ENCODE results near the gene NPHP4. TPM values are rescaled to one million over a fixed set of nuclear protein-coding genes. Genes with fewer than 3 reads are reported as not detected.

The NPHP4 gene
- total RNA-seq, 1 experiment from 2014 or later = 16.8 TPM

DNA sequence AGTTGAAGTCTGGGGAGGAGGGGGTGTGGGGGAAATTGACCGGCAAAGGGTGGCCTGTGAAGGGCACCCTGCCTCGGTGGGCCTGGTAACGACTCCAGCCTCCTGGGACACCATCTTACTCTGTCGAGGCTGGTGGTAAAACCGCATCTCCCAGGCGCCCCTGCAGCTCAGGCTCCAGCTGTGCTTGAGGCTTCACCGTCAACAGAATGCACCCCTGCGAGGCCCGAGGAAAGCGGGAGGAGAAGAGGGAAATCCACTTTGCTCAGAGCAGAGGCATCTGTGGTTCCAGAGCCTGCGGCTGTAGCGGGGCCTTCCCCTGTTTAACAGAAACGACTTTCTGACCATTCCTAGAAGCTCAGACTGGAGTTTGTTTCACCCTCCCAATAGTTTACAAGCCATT, 165.6 kb downstream of the NPHP4 start (continued):
- no peak for TF ChIP-seq CREB1 (CRISPR knock-in tag; IDR thresholded peaks at IDR 0.05)
- TF ChIP-seq, protein P1, sequence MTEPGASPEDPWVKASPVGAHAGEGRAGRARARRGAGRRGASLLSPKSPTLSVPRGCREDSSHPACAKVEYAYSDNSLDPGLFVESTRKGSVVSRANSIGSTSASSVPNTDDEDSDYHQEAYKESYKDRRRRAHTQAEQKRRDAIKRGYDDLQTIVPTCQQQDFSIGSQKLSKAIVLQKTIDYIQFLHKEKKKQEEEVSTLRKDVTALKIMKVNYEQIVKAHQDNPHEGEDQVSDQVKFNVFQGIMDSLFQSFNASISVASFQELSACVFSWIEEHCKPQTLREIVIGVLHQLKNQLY (CRISPR knock-in tag; IDR thresholded peaks at IDR 0.05) = no peak

DNA sequence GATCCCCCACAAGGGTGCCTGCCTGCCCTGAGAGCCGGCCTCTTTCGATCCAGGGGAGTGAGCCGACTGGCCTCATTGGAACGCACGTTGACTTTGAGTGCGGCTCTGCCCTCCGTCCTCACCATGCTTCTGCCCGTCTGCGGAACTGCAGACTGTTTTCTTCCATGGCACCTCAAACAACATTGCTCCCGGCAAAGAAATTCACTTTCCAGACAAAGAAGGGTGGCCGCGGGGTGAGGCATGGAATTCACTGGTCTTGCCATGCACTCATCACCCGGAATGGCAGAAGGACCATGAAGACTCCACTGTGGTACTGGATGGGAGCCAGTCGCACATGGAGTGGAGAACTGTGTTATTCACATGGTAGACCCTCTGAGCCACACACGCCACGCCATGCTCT, 169.5 kb downstream of the NPHP4 start:
- no peak overlapping the region for H3K4me3 Mint-ChIP-seq
- peaks cover 10% of the 10 kb centered on the region for H3K4me1 Mint-ChIP-seq
- ATAC-seq (no peak), DNase-seq (ENCODE audit: low spot score) (no peak)
- peaks cover 4% of the 10 kb centered on the region; the same call in 1 of the 2 replicates for H3K27me3 Mint-ChIP-seq (ENCODE audit: low read depth)
- POLR2A ChIA-PET = no interaction called here
- peaks cover 9% of the 10 kb centered on the region for H3K36me3 Mint-ChIP-seq
- CTCF ChIA-PET = no interaction called here
- no peak overlapping the region for H3K27ac Mint-ChIP-seq
- TF ChIP-seq TCF7 (CRISPR knock-in tag; IDR thresholded peaks at IDR 0.05; ENCODE audit: low read depth) (no peak), JUN (CRISPR knock-in tag; IDR thresholded peaks at IDR 0.05) (no peak), ZNF671 (CRISPR knock-in tag; IDR thresholded peaks at IDR 0.05) (no peak), FOXK1 (CRISPR knock-in tag; IDR thresholded peaks at IDR 0.05) (no peak), SP1 (CRISPR knock-in tag; conservative IDR thresholded peaks at IDR 0.05) (no peak), RELA (CRISPR knock-in tag; IDR thresholded peaks at IDR 0.05; ENCODE audit: borderline replicate concordance) (no peak), JAZF1 (CRISPR knock-in tag; IDR thresholded peaks at IDR 0.05) (no peak), MYBL2 (CRISPR knock-in tag; IDR thresholded peaks at IDR 0.05) (no peak)
- TF ChIP-seq, protein P2, sequence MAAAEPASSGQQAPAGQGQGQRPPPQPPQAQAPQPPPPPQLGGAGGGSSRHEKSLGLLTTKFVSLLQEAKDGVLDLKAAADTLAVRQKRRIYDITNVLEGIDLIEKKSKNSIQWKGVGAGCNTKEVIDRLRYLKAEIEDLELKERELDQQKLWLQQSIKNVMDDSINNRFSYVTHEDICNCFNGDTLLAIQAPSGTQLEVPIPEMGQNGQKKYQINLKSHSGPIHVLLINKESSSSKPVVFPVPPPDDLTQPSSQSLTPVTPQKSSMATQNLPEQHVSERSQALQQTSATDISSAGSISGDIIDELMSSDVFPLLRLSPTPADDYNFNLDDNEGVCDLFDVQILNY (CRISPR knock-in tag; IDR thresholded peaks at IDR 0.05) = no peak
- TF ChIP-seq, protein P3, sequence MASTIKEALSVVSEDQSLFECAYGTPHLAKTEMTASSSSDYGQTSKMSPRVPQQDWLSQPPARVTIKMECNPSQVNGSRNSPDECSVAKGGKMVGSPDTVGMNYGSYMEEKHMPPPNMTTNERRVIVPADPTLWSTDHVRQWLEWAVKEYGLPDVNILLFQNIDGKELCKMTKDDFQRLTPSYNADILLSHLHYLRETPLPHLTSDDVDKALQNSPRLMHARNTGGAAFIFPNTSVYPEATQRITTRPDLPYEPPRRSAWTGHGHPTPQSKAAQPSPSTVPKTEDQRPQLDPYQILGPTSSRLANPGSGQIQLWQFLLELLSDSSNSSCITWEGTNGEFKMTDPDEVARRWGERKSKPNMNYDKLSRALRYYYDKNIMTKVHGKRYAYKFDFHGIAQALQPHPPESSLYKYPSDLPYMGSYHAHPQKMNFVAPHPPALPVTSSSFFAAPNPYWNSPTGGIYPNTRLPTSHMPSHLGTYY (CRISPR knock-in tag; IDR thresholded peaks at IDR 0.05) = no peak
- TF ChIP-seq, protein P4, sequence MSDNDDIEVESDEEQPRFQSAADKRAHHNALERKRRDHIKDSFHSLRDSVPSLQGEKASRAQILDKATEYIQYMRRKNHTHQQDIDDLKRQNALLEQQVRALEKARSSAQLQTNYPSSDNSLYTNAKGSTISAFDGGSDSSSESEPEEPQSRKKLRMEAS (CRISPR knock-in tag; IDR thresholded peaks at IDR 0.05) = no peak
- H3K9me3 Mint-ChIP-seq = peaks cover 20% of the 10 kb centered on the region

DNA sequence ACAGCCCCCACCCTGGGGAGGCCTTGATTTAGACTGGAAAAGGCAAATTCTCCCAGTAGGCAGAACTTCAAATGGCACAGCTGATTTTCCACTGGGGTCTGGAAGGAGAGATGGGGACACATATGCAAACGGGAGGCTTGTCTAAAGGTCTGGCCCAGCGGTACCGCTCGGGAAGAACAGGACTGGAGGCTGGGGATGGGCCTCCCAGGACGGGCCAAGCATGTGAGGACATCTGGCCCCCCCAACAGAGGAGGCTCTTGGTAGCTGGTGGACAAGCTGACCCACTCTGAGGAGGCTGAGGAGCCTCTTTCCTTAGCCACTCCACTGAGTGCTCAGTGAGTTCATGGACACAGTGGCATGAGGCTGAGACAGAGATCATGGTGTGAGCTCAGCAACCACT, 170.0 kb downstream of the NPHP4 start:
- DNase-seq (ENCODE audit: low spot score) = no peak
- H3K4me3 Mint-ChIP-seq = no peak overlapping the region
- H3K27ac Mint-ChIP-seq = no peak overlapping the region
- peaks cover 4% of the 10 kb centered on the region; the same call in 1 of the 2 replicates for H3K27me3 Mint-ChIP-seq (ENCODE audit: low read depth)
- TF ChIP-seq, protein P5, sequence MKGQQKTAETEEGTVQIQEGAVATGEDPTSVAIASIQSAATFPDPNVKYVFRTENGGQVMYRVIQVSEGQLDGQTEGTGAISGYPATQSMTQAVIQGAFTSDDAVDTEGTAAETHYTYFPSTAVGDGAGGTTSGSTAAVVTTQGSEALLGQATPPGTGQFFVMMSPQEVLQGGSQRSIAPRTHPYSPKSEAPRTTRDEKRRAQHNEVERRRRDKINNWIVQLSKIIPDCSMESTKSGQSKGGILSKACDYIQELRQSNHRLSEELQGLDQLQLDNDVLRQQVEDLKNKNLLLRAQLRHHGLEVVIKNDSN (CRISPR knock-in tag; IDR thresholded peaks at IDR 0.05) = no peak
- TF ChIP-seq OVOL2 (CRISPR knock-in tag; IDR thresholded peaks at IDR 0.05; ENCODE audit: borderline replicate concordance) (no peak), NFATC4 (CRISPR knock-in tag; IDR thresholded peaks at IDR 0.05) (no peak), ZNF396 (CRISPR knock-in tag; IDR thresholded peaks at IDR 0.05; ENCODE audit: borderline replicate concordance) (no peak), NR2C2 (CRISPR knock-in tag; IDR thresholded peaks at IDR 0.05) (no peak), FOXJ3 (CRISPR knock-in tag; IDR thresholded peaks at IDR 0.05; ENCODE audit: borderline replicate concordance) (no peak), RELA (CRISPR knock-in tag; IDR thresholded peaks at IDR 0.05; ENCODE audit: borderline replicate concordance) (no peak), SMAD4 (CRISPR knock-in tag; IDR thresholded peaks at IDR 0.05) (no peak), ZNF219 (CRISPR knock-in tag; IDR thresholded peaks at IDR 0.05; ENCODE audit: borderline replicate concordance) (no peak), KAT7 (CRISPR knock-in tag; IDR thresholded peaks at IDR 0.05; ENCODE audit: borderline replicate concordance) (no peak)
- TF ChIP-seq, protein P4 (CRISPR knock-in tag; IDR thresholded peaks at IDR 0.05) = no peak
- TF ChIP-seq, protein P6, sequence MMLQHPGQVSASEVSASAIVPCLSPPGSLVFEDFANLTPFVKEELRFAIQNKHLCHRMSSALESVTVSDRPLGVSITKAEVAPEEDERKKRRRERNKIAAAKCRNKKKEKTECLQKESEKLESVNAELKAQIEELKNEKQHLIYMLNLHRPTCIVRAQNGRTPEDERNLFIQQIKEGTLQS (CRISPR knock-in tag; conservative IDR thresholded peaks at IDR 0.05) = no peak
- TF ChIP-seq, protein P7, sequence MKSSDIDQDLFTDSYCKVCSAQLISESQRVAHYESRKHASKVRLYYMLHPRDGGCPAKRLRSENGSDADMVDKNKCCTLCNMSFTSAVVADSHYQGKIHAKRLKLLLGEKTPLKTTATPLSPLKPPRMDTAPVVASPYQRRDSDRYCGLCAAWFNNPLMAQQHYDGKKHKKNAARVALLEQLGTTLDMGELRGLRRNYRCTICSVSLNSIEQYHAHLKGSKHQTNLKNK (CRISPR knock-in tag; IDR thresholded peaks at IDR 0.05) = no peak
- TF ChIP-seq, protein P2 (CRISPR knock-in tag; IDR thresholded peaks at IDR 0.05) = no peak
- TF ChIP-seq, protein P8, sequence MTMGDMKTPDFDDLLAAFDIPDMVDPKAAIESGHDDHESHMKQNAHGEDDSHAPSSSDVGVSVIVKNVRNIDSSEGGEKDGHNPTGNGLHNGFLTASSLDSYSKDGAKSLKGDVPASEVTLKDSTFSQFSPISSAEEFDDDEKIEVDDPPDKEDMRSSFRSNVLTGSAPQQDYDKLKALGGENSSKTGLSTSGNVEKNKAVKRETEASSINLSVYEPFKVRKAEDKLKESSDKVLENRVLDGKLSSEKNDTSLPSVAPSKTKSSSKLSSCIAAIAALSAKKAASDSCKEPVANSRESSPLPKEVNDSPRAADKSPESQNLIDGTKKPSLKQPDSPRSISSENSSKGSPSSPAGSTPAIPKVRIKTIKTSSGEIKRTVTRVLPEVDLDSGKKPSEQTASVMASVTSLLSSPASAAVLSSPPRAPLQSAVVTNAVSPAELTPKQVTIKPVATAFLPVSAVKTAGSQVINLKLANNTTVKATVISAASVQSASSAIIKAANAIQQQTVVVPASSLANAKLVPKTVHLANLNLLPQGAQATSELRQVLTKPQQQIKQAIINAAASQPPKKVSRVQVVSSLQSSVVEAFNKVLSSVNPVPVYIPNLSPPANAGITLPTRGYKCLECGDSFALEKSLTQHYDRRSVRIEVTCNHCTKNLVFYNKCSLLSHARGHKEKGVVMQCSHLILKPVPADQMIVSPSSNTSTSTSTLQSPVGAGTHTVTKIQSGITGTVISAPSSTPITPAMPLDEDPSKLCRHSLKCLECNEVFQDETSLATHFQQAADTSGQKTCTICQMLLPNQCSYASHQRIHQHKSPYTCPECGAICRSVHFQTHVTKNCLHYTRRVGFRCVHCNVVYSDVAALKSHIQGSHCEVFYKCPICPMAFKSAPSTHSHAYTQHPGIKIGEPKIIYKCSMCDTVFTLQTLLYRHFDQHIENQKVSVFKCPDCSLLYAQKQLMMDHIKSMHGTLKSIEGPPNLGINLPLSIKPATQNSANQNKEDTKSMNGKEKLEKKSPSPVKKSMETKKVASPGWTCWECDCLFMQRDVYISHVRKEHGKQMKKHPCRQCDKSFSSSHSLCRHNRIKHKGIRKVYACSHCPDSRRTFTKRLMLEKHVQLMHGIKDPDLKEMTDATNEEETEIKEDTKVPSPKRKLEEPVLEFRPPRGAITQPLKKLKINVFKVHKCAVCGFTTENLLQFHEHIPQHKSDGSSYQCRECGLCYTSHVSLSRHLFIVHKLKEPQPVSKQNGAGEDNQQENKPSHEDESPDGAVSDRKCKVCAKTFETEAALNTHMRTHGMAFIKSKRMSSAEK (CRISPR knock-in tag; IDR thresholded peaks at IDR 0.05; ENCODE audit: borderline replicate concordance) = no peak
- ChIA-PET POLR2A (no interaction called here), CTCF (no interaction called here)
- H3K4me1 Mint-ChIP-seq = peaks cover 10% of the 10 kb centered on the region
- peaks cover 9% of the 10 kb centered on the region for H3K36me3 Mint-ChIP-seq
- ATAC-seq = no peak
- H3K9me3 Mint-ChIP-seq = peaks cover 20% of the 10 kb centered on the region
